Measurements from ENCODE around the gene NMNAT3. TPM values are rescaled to one million over a fixed set of nuclear protein-coding genes. Genes with fewer than 3 reads are reported as not detected.
"Not testable (repeated sequence)": the region's sequence is repeated elsewhere in the genome, so short reads cannot be mapped to it uniquely, and the experiment has no call there.

Gene NMNAT3
- total RNA-seq, 1 donor from 2014 or later, result 3.9 TPM

DNA sequence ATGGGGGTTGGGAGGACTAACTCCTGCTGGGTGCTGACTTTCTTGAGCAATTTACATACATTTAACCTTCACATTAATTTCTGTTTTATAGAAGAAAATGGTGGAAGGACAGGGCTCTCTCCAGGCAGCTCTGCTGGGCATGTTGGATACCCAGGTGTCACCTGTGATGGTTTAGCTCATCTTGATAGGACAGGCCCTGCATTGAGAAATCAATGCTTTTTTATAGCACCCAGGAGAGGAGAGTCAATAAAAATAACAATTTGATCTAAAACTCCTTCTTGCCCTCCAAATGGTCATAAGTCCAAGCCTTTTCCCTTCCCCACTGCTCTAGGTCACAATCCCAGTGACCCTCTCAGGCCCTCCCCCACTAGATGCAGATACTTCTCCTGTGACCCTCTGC lies 90.0 kb downstream of the NMNAT3 start:
- DNase-seq (ENCODE audit: low read depth) (no peak), FAIRE-seq (no peak)
- TF ChIP-seq, protein P1, sequence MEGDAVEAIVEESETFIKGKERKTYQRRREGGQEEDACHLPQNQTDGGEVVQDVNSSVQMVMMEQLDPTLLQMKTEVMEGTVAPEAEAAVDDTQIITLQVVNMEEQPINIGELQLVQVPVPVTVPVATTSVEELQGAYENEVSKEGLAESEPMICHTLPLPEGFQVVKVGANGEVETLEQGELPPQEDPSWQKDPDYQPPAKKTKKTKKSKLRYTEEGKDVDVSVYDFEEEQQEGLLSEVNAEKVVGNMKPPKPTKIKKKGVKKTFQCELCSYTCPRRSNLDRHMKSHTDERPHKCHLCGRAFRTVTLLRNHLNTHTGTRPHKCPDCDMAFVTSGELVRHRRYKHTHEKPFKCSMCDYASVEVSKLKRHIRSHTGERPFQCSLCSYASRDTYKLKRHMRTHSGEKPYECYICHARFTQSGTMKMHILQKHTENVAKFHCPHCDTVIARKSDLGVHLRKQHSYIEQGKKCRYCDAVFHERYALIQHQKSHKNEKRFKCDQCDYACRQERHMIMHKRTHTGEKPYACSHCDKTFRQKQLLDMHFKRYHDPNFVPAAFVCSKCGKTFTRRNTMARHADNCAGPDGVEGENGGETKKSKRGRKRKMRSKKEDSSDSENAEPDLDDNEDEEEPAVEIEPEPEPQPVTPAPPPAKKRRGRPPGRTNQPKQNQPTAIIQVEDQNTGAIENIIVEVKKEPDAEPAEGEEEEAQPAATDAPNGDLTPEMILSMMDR (IDR thresholded peaks at IDR 0.05; ENCODE audit: insufficient read depth, low read length, severe bottlenecking), result no peak
- Histone ChIP-seq H3K4me3 (ENCODE audit: low read depth, low read length) (no peak overlapping the region), H3K27me3 (ENCODE audit: control insufficient read depth, insufficient read depth, low read length) (no peaks in the 10 kb centered on the region), H3K36me3 (ENCODE audit: control insufficient read depth, insufficient read depth, low read length) (no peaks in the 10 kb centered on the region)

DNA sequence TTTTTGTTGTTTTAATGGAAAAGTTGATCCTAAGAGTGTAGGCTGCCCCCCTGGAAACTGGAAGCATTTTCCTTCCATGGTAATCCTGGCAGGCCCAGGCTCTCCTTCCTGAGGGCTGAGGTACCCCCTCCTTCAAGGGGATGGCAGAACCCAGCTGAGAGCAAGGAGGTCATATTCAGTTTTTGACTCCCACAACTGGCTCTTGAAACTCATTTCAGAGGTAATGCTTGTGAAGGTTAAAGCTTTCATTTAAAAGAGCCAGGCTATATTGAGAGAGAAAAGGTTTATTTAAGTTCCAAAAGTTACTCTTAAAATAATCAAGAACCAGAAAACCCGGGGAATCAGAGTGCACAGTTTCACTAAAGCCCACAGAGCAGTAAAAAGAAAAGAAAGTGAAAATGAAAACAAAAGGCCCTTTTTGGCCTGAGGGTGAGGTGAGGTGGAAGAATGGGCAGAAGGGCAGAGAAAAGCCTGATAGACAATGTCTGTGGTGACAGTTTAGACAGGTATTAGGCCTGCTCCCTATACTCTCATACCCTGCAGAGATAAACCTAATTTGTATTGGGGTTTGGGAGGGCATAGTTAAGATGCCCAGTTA lies 91.3 kb downstream of the NMNAT3 start:
- Histone ChIP-seq H3K27me3 (ENCODE audit: control insufficient read depth, insufficient read depth, low read length) (no peaks in the 10 kb centered on the region), H3K36me3 (ENCODE audit: control insufficient read depth, insufficient read depth, low read length) (no peaks in the 10 kb centered on the region), H3K4me3 (ENCODE audit: low read depth, low read length) (no peak overlapping the region)
- TF ChIP-seq, protein P1 (IDR thresholded peaks at IDR 0.05; ENCODE audit: insufficient read depth, low read length, severe bottlenecking), result no peak
- DNase-seq (ENCODE audit: low read depth) (no peak), FAIRE-seq (no peak)

DNA sequence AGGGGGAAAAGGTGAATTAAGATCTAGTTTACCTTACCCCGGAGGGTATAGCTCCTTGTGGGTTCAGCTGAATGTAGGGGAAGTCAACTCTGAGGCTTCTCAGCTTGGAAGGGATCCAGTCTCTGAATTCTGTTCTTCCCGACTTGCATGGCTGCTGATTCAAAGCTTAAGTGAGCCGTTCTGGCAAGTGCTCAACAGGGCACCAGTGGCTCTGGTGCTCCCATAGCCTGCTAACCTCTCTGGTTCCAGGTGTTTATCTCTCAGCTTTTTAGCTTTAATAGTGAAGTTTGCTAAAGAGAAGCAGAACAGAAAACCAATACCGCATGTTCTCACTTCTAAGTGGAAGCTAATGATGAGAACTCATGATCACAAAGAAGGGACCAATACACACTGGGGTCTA lies 92.0 kb downstream of the NMNAT3 start:
- H3K36me3 ChIP-seq (ENCODE audit: control insufficient read depth, insufficient read depth, low read length), result no peaks in the 10 kb centered on the region
- no peaks in the 10 kb centered on the region for H3K27me3 ChIP-seq (ENCODE audit: control insufficient read depth, insufficient read depth, low read length)
- no peak overlapping the region for H3K4me3 ChIP-seq (ENCODE audit: low read depth, low read length)
- DNase-seq (ENCODE audit: low read depth) (no peak), FAIRE-seq (no peak)
- TF ChIP-seq, protein P1 (IDR thresholded peaks at IDR 0.05; ENCODE audit: insufficient read depth, low read length, severe bottlenecking), result no peak

DNA sequence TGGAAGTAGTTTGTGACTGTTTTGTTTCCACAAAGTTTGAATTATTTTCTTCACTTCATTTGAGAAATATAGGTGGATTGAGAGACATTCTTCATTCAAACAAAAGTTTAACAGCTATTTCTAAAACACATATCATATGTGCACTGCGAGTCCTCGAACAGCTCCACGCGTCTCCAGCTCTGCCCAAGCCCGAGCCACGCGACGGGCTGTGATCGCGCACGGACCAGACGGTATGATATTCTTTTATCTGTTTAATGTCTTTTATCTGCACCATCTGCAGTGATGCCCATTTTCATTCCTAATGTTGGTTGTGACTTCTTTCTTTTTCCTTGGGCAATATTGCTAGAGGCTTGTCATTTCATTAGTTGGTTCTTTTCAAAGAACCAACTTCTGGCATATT lies 94.1 kb downstream of the NMNAT3 start:
- not testable (repeated sequence) for DNase-seq (ENCODE audit: low read depth); H3K4me3 ChIP-seq (ENCODE audit: low read depth, low read length)
- FAIRE-seq, result peak; percentile 7

DNA sequence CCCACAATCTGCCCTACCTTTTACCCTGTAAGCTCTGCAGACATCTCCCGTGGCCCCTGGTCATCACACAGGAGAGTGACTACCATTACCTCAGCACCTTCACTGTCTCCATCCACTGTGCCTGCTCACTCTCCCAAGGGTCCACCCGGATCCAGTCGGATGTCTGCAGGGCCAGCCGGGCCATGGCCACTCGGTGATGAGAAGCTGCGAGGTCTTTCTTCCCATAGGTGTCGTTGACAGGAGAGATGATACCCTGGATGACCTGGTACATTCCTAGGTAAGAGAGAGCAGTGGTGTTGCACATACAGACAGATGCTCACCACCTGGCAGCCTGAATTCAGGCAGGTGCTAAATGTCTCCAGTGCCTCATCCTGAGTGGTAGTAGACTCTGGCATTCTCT lies 99.0 kb downstream of the NMNAT3 start:
- FAIRE-seq (no peak), DNase-seq (ENCODE audit: low read depth) (no peak)
- H3K36me3 ChIP-seq (ENCODE audit: control insufficient read depth, insufficient read depth, low read length), result no peaks in the 10 kb centered on the region
- no peak overlapping the region for H3K4me3 ChIP-seq (ENCODE audit: low read depth, low read length)
- H3K27me3 ChIP-seq (ENCODE audit: control insufficient read depth, insufficient read depth, low read length), result no peaks in the 10 kb centered on the region
- TF ChIP-seq, protein P1 (IDR thresholded peaks at IDR 0.05; ENCODE audit: insufficient read depth, low read length, severe bottlenecking), result no peak

More for the DNA sequence above, 94.1 kb downstream of the NMNAT3 start:
- not testable (repeated sequence) for H3K27me3 ChIP-seq (ENCODE audit: control insufficient read depth, insufficient read depth, low read length); H3K36me3 ChIP-seq (ENCODE audit: control insufficient read depth, insufficient read depth, low read length)

DNA sequence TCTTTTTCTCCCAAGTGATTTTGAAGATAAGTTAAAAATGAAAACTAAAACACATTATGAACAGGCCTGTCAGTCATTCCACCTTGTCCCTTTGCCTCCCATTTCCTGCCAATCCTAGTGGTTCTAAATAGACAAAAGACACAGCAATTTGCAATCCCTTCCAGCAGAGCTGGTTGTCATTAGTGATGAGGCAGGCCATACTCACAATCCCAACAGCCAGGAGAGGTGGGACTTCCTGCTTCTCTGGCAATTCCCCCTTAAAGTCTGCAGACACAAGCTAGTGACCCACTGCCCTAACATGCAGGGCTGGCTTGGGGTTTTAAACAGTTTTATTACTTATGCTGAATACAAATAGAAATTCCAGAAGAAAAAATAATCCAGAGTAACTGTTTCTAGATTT lies 99.9 kb downstream of the NMNAT3 start:
- Histone ChIP-seq H3K36me3 (ENCODE audit: control insufficient read depth, insufficient read depth, low read length) (no peaks in the 10 kb centered on the region), H3K27me3 (ENCODE audit: control insufficient read depth, insufficient read depth, low read length) (no peaks in the 10 kb centered on the region), H3K4me3 (ENCODE audit: low read depth, low read length) (no peak overlapping the region)
- DNase-seq (ENCODE audit: low read depth) (no peak), FAIRE-seq (no peak)
- TF ChIP-seq, protein P1 (IDR thresholded peaks at IDR 0.05; ENCODE audit: insufficient read depth, low read length, severe bottlenecking), result no peak
